HG03097 (cell line): ENCODE data around the gene CARD8.

Experiments used
- ATAC-seq: cut with Tn5 transposase; IDR thresholded peaks from one replicate; pipeline ENCODE4 v1.9.1; 2021; ENCODE audit not compliant: unreplicated experiment, low FRiP score

The CARD8 gene

GRCh38 chr19:48218997-48219396 is 36.7 kb downstream of the CARD8 start:
- ATAC-seq = no peak

DNA sequence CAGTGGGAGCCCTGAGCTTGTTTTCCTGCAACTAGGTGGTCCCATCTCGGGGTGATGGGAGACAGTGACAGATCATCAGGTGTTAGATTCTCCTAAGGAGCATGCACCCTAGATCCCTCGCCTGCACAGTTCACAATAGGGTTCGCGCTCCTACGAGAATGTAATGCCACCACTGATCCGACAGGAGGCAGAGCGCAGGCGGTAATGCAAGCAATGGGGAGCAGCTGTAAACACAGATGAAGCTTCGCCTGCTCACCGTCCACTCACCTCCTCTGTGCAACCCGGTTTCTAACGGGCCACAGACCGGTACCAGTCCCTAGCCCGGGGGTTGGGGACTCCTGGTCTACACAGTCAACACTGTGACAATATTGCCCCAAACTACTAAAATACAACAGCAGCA is 38.8 kb downstream of the CARD8 start:
- no peak for ATAC-seq

GRCh38 chr19:48213959-48214358 is 41.8 kb downstream of the CARD8 start:
- ATAC-seq = no peak

GRCh38 chr19:48210005-48210404 is 45.7 kb downstream of the CARD8 start:
- no peak for ATAC-seq

- no peak for ATAC-seq
These were observed 49.2 kb downstream of the CARD8 start for GRCh38 chr19:48206397-48207093.

DNA sequence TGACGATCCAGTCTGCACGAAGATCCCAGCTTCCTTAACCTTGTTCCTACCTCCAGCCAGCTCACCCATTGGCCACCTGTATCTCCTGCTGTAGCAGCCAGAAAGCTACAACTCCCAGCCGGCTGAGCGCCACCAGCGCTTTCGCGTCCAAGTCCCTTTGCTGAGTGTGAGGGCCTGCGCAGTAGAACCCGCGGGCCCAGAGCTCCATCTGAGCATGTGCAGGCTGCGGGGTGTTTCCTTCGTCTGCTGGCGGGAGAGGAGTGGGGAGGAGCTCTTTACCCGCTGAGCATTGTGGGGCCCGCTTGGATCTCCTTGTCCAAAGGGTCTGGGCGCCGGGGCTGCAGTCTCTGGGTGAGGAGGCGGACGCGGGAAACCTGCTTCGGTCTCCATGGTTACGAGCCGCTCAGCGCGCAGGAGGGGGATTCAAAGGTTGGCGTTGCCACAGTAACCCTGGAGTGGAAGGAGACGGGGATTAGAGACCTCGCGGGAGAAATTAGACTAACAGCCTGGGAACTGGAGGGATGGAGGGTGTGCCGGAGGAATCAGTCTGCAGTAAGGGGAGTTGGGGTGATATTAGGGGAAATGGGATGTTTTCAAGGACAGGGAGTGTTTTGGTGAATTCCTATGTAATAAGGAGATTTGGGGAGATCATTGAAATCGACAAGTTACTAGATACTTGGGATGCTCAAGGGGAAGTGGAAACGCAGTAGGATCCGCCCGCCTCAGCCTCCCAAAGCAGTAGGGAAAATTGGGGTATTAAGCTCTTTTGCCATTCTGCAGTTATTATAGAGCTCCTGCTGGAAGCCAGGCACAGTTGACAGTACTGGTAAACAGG is 51.7 kb downstream of the CARD8 start:
- peak; percentile 91 for ATAC-seq

- no peak for ATAC-seq
These were observed 52.4 kb downstream of the CARD8 start for GRCh38 chr19:48203222-48203793.

DNA sequence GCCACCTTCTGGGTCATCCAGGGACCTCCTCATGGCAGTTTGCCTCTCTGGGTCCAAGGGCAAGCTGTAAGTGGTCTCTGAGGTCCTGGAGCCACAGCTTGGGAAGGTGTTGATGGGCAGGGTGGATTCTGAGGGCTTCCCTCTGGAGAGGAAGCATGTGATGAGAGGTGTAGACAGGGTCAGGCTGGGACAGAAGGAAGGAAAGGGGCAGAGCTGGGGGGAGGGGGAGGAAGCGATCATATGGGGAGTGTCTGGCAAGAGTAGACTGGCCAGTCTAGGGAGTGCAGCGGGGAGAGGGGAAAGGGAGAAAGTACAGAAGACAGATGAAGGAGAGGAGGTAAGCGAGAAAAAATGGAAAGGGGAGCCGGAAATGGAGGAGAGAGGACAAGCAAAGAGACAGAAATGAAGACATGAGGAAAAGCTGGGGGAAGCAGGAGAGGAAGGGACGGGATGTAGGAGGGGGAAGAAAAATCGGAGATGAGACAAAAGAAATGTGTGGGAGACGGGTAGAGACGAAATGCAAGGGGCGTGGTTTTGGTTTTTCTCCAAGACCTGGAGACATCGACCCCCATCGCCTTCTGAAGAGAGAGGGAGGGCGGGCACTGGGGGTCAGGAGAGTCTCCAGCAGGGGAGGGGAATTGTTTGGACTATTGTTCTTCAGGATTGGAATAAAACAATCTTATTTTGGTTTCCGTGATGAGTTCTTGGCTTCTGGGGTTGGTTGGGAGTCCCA is 58.6 kb downstream of the CARD8 start:
- no peak for ATAC-seq

- ATAC-seq = no peak
These were observed 59.4 kb downstream of the CARD8 start for GRCh38 chr19:48196321-48196763.

DNA sequence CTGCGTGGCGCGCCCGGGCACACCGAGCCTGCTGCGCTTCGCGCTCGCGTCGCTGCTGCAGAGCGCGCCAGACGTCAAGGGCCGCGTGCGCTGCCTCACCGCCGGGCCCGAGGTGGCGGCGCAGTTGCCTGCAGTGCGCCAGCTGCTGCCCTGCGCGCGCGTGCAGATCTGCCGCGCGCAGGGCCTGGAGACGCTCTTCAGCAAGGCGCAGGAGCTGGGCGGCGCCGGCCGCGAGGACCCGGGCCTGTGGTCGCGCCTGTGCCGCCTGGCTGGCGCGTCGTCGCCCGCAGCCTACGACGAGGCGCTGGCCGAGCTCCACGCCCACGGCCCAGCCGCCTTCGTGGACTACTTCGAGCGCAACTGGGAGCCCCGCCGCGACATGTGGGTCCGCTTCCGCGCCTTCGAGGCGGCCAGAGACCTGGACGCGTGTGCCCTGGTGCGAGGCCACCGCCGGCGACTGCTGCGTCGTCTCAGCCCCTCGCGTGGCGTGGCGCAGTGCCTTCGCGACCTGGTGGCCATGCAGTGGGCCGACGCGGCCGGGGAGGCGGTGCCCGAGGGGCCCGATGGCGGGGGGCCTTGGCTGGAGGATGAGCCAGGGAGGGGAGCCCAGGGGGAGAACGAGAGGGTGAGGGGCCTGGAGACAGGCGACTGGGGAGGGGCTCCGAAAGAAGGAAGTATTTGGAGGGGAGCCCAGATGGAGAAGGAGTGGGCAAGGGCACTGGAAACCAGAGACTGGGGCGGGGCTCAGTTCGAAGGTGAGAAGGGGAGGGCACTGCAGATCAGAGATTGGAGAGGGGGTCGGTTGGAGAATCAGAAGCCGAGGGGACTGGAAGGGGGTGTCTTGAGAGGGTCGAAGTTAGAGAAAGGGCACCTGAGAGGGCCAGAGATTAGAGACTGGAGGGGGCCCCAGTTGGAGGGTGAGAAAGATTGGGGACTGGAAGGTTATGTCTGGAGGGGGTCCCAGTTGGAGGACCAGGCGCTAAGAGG is 60.6 kb downstream of the CARD8 start:
- no peak for ATAC-seq

- no peak for ATAC-seq
These were observed 61.5 kb downstream of the CARD8 start for GRCh38 chr19:48194041-48194843.

GRCh38 chr19:48192750-48193149 is 63.0 kb downstream of the CARD8 start:
- ATAC-seq = no peak

- ATAC-seq = no peak
These were observed 64.8 kb downstream of the CARD8 start for GRCh38 chr19:48190885-48191284.

DNA sequence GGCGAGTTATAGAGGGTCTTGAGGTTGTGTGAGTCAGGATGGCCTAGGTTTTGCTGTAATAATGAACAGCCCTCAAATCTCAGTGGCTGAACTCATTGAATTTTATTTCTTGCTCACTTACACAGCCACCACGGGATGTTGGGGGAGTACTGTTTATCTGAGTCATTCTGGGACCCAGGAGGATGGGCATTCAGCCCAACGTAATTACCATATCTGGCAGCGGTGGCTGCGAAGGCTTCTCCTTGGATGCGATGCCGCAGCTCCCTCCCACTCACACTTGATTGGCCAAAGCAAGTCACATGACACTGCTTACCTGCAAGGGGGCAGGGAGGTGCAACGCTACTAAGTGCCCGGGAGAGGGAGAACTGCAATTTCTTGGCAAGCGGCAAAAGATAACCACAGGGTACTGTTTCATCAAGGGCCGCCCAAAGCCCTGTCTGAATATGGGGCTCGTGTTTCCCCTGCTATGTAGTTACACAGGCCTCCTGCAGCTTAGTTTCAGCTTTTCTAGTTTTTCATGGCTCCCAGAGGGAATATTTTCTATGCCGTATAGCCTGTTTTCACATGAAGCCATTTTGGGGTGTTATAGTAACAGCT is 65.3 kb downstream of the CARD8 start:
- ATAC-seq = no peak

DNA sequence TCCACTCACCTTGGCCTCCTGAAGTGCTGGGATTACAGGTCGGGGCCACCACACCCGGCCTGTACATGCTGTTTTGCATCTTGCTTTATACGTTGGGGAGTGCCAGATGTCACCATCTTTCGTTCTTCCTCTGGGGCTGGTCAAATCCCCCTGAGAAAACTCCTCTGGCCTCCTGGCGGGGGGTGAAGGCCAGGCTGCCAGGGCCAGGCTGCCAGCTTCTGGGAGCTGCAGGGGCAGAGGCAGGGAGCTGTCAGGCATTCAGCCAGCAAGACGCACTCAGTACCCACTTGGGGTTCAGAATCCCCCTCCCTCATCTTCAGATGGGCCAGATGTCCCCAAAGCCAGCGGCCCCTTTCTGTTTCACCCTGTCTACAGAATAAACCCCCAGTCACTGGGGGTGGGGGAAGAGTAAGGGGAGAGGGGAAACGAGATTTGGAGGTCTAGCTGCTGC is 69.1 kb downstream of the CARD8 start:
- peak; percentile 61 for ATAC-seq

DNA sequence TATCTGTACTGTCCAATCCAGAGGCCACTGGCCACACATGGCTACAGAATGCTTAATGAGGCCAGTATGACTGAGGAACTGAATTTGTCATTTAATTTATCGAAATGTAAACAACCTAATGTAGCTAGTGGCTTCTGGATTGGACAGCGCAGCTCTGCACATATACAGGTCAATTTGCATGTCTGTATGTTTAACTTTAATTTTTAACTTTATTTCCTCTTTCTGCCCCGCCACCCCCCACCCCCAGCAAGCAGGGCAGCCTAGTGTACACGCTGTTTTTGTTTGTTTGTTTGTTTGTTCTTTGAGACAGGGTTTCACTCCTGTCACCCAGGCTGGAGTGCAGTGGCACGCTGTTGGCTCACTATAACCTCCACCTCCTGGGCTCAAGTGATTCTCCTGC is 69.7 kb downstream of the CARD8 start:
- ATAC-seq = peak; percentile 21

GRCh38 chr19:48183356-48183755 is 72.4 kb downstream of the CARD8 start:
- no peak for ATAC-seq

GRCh38 chr19:48182434-48182833 is 73.3 kb downstream of the CARD8 start:
- no peak for ATAC-seq
